Activated B cell treated with CpG ODN at 0.5 μM for 24 hours (primary cell): ENCODE results near the gene PADI1. TPM values are rescaled to one million over a fixed set of nuclear protein-coding genes. Genes with fewer than 3 reads are reported as not detected.

Experiments used
- ATAC-seq: fragments of 200-7000 bp; cut with Tn5 transposase; one replicate; pipeline ENCODE4 v1.10.0; 2021; ENCODE audit warnings: low read depth, mild to moderate bottlenecking, moderate library complexity
- CTCF ChIA-PET: fragments of 350-600 bp; sonication (Branson Sonifier 250); formaldehyde crosslinking; loops from one replicate; lab custom pipeline; 2021; ENCODE audit warnings: antibody characterized with exemption; lab: Charles Lee
- POLR2A ChIA-PET: fragments of 350-600 bp; sonication (Branson Sonifier 250); formaldehyde crosslinking; loops from one replicate; lab custom pipeline; 2021; ENCODE audit warnings: antibody characterized with exemption; lab: Charles Lee
- DNase-seq: peaks from one replicate; pipeline ENCODE4 v3.0.0; 2022
- H3K27ac Mint-ChIP-seq: one replicate; pipeline ENCODE4 v1.8.0; 2020; ENCODE audit warnings: mixed read lengths
- H3K27me3 Mint-ChIP-seq: one replicate; pipeline ENCODE4 v1.8.0; 2021; ENCODE audit warnings: mixed read lengths
- H3K36me3 Mint-ChIP-seq: one replicate; pipeline ENCODE4 v1.8.0; 2021; ENCODE audit warnings: low read depth, mixed read lengths
- H3K4me1 Mint-ChIP-seq: one replicate; pipeline ENCODE4 v1.8.0; 2021; ENCODE audit warnings: mixed read lengths
- H3K4me3 Mint-ChIP-seq: one replicate; pipeline ENCODE4 v1.8.0; 2020; ENCODE audit warnings: mild to moderate bottlenecking, mixed read lengths
- H3K9me3 Mint-ChIP-seq: one replicate; pipeline ENCODE4 v1.8.0; 2020; ENCODE audit warnings: mixed read lengths
- CTCF ChIP-seq: fragments of 200-600 bp; IDR thresholded peaks from one replicate; pipeline ENCODE4 v1.8.0; 2022; ENCODE audit warnings: antibody characterized with exemption, mild to moderate bottlenecking
- intact Hi-C: fragments of 100-400 bp; cut with micrococcal nuclease; formaldehyde crosslinking; loops from one replicate; pipeline ENCODE4 v1.15.1; 2024
- total RNA-seq: library from RNA; stranded (reverse); gene quantifications from 2 replicates; pipeline ENCODE4 v1.2.3, GENCODE V29; 2022

Gene PADI1
- total RNA-seq, 1 donor from 2014 or later, result not detected

GRCh38 chr1:17183388-17184160 is 21.4 kb upstream of the PADI1 start:
- TF ChIP-seq CTCF, result no peak
- peaks cover 5% of the 10 kb centered on the region for H3K9me3 Mint-ChIP-seq
- H3K27ac Mint-ChIP-seq, result no peak overlapping the region
- intact Hi-C loops, result no loop called here
- POLR2A ChIA-PET, result no interaction called here
- ATAC-seq, result no peak
- no peak overlapping the region for H3K4me3 Mint-ChIP-seq
- peaks cover under 1% of the 10 kb centered on the region for H3K27me3 Mint-ChIP-seq
- peaks cover 32% of the 10 kb centered on the region for H3K4me1 Mint-ChIP-seq
- DNase-seq, result no peak
- H3K36me3 Mint-ChIP-seq, result no peaks in the 10 kb centered on the region
- CTCF ChIA-PET, result no interaction called here

- H3K27ac Mint-ChIP-seq, result no peak overlapping the region
- POLR2A ChIA-PET, result no interaction called here
- no peak overlapping the region for H3K4me3 Mint-ChIP-seq
- H3K27me3 Mint-ChIP-seq, result no peaks in the 10 kb centered on the region
- no peak for TF ChIP-seq CTCF
- peaks cover 32% of the 10 kb centered on the region for H3K4me1 Mint-ChIP-seq
- no peaks in the 10 kb centered on the region for H3K36me3 Mint-ChIP-seq
- DNase-seq (no peak), ATAC-seq (no peak)
- intact Hi-C loops, result no loop called here
- H3K9me3 Mint-ChIP-seq, result peaks cover 11% of the 10 kb centered on the region
- CTCF ChIA-PET, result no interaction called here
These were observed 20.7 kb upstream of the PADI1 start for GRCh38 chr1:17184161-17184665.

- peaks cover 32% of the 10 kb centered on the region for H3K4me1 Mint-ChIP-seq
- H3K27ac Mint-ChIP-seq, result no peak overlapping the region
- TF ChIP-seq CTCF, result no peak
- no peak overlapping the region for H3K4me3 Mint-ChIP-seq
- H3K27me3 Mint-ChIP-seq, result no peaks in the 10 kb centered on the region
- peaks cover 12% of the 10 kb centered on the region for H3K9me3 Mint-ChIP-seq
- ATAC-seq, result no peak
- no peaks in the 10 kb centered on the region for H3K36me3 Mint-ChIP-seq
- ChIA-PET POLR2A (no interaction called here), CTCF (no interaction called here)
- intact Hi-C loops, result no loop called here
- DNase-seq, result no peak
These were observed 20.0 kb upstream of the PADI1 start for GRCh38 chr1:17184822-17185484.

GRCh38 chr1:17185485-17185860 is 19.5 kb upstream of the PADI1 start:
- no peak for ATAC-seq
- H3K27ac Mint-ChIP-seq, result no peak overlapping the region
- peaks cover 29% of the 10 kb centered on the region for H3K4me1 Mint-ChIP-seq
- CTCF ChIA-PET, result no interaction called here
- POLR2A ChIA-PET, result no interaction called here
- peaks cover 12% of the 10 kb centered on the region for H3K9me3 Mint-ChIP-seq
- intact Hi-C loops, result no loop called here
- no peak for DNase-seq
- no peaks in the 10 kb centered on the region for H3K27me3 Mint-ChIP-seq
- H3K4me3 Mint-ChIP-seq, result no peak overlapping the region
- TF ChIP-seq CTCF, result no peak
- no peaks in the 10 kb centered on the region for H3K36me3 Mint-ChIP-seq

GRCh38 chr1:17186216-17186909 is 18.6 kb upstream of the PADI1 start:
- no peak for ATAC-seq
- POLR2A ChIA-PET, result no interaction called here
- Mint-ChIP-seq H3K9me3 (peaks cover 12% of the 10 kb centered on the region), H3K27me3 (no peaks in the 10 kb centered on the region), H3K36me3 (no peaks in the 10 kb centered on the region), H3K27ac (no peak overlapping the region), H3K4me3 (no peak overlapping the region), H3K4me1 (peaks cover 25% of the 10 kb centered on the region)
- CTCF ChIA-PET, result no interaction called here
- TF ChIP-seq CTCF, result no peak
- intact Hi-C loops, result no loop called here
- no peak for DNase-seq
